ENCODE measurements around the gene RIT2.
"Not testable (repeated sequence)": the region's sequence is repeated elsewhere in the genome, so short reads cannot be mapped to it uniquely, and the experiment has no call there.

Gene RIT2

DNA sequence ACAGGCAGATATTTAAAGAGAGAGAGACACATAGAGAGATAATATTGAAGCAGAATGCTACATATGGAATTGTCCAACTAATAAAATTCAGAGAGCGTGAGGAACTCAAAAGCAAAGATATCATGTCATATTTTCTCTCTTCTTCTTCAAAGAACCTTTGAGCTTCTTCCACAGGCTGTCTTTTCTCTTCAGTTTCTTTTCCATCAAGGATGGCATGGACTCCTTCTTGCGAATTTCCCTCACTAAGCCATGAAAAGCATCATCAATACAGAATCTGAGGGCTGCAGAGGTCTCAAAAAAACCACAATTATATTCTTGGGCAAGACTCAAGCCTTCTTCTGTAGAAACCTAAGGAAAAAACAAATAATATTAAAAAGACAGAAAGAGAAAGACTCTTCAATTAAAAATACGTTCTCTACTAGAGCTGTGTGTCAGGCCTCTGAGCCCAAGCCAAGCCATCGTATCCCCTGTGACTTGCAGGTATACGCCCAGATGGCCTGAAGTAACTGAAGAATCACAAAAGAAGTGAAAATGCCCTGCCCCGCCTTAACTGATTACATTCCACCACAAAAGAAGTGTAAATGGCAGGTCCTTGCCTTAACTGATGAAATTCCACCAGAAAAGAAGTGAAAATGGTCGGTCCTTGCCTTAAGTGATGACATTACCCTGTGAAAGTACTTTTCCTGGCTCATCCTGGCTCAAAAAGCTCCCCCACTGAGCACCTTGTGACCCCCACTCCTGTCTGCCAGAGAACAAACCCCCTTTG is 371.9 kb downstream of the RIT2 start:
- no peak for DNase-seq

DNA sequence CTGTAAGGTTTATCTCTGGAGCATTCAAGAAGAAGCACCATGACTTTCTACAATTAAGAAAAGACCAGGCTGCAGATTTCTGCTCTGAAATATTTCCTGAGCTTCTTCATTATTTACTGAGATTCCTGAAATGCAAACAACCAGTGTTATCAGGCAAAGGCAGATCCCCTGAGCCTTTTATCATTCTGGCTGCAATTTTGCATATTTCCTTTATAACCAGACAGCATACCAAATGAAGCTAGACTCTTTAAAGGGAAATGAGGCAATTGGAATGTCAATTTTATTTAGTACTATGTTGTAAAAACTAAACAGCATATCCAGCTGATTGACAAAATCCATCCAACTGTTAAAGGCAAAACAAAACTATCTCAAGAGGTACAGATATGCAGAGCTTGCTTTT is 372.5 kb downstream of the RIT2 start:
- no peak for DNase-seq

DNA sequence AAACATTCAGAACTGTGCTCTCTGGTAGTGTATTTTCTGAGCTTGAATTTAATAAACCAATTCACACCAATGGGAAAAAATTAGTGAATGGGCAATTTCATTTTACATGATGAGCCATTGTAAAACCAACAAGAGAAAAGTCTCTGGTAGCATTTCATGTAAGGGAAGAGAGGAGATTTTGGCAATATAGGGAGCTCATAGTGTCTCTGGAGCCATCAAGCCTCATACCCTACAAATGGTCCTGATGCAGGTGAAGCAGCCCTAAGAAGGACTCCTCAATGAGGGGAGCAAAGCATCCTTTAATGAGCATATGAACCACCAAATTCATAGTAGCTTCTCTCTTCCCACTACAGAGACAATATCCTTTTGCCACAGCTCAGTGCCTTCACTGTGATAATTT is 373.0 kb downstream of the RIT2 start:
- no peak for DNase-seq

DNA sequence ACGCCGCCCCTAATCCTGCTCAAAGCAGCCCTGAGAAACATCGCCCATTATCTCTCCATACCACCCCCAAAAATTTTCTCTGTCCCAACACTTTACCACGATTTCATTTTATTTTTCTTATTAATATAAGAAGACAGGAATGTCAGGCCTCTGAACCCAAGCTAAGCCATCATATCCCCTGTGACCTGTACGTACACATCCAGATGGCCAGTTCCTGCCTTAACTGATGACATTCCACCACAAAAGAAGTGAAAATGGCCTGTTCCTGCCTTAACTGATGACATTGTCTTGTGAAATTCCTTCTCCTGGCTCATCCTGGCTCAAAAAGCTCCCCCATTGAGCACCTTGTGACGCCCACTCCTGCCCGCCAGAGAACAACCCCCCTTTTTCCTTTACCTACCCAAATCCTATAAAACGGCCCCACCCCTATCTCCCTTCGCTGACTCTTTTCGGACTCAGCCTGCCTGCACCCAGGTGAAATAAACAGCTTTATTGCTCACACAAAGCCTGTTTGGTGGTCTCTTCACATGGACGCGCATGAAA is 373.6 kb downstream of the RIT2 start:
- DNase-seq = not testable (repeated sequence)

DNA sequence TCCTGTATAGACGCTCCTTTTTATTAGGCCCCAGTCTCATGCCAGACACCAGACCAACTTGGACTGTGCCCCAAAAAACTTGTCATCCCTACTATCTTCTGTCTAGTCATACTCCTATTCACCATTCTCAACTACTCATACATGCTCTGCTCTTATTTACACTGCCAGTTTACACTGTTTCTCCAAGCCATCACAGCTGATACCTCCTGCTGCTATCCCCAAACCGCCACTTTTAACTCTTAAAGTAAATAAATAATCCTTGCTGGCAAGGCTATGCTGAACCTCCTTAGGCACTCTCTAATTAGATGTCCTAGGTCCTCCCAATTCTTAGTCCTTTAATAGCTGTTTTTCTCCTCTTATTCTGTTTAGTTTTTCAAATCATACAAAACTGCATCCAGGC is 374.2 kb downstream of the RIT2 start:
- DNase-seq = not testable (repeated sequence)

DNA sequence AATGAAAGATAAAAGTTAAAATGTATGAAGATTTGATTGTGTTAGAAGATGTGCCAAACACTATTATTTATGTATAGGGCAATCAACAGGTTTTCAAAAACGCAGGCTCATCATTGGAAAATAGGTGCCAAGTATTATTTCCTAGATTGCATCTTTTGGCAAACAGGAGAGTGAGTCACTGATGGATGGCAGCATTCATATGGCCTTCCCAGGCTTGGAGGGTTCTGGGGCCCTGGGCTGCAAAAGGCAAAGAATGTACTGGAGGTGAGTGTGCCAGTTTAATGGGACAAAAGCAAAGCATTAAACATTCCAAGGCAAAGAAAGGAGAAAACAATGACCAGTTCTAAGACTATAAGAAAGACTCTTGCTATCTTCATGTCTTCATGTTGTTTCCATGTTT is 379.4 kb downstream of the RIT2 start:
- DNase-seq = no peak

DNA sequence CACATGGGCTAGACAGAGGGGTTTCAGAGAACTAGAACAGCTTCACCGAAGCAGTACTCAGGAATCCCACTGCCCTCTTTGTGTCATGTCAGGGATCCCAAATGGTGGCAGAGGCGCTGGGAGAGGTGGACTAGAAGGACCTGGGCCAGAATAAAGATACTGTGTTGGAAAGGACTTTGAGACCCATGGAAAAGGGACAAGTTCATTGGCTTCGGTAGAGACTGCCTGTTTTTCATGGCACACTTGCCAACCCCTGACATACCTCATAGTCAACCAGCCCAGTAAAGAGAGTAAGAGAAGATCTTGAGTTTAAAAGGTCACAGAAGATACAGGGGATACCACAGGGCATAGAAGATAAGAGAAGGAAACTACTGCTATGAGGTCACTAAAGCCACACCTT is 381.0 kb downstream of the RIT2 start:
- DNase-seq = no peak

DNA sequence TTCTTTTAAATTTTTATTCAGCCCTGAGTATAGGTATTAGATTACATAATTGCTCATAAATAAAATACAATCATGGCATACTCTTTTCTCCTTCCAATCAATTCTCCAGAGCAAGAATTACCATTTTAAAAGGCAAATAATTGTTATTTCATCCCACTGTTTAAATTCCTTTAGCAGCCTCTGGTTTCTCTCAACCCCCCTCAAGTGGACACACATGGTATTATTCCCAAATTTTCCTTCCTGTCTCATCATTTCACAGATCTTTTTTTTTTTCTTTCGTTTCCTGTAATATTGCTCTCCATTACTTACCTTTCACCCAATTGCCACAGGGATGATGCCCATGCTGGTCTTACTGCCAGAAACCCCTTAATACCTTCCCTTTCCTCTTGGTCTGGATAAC is 385.2 kb downstream of the RIT2 start:
- DNase-seq = no peak

DNA sequence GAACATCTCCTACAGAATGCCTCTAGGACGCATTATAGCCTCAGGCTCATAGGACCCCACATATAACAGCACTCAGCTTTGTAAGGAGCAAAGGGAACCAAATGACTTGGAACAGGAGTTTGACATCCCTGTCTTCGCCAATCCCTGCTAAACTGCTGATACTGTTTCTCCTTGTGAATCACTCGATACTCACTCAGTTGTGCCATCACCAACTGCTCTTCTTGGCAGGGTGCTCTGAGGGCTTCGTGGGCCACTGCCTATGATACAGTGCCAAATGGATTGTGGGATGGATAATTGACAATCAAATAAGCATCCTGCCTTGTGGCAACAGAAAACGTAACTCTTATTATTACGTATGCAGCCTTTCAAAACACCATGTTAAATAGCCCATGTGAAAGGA is 396.3 kb downstream of the RIT2 start:
- no peak for DNase-seq

DNA sequence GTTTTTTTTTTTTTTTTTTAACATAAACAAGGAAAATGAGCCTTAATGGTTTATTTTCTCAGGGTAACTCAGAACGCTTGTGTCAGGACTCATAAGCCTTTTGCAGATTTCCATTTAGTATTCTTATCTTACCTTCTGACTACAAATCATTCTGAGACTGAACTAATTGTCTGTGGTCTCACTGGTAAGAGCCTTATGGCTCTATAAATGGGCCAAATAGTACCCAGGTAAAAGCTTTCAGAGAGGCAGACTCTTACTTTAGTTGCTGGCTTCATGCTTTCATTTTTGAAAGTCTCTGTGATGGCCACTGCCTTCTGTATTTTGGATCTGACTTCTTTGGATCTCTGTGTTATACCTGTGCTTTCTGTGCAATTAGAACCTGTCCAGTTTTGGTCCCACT is 403.4 kb downstream of the RIT2 start:
- DNase-seq = no peak

DNA sequence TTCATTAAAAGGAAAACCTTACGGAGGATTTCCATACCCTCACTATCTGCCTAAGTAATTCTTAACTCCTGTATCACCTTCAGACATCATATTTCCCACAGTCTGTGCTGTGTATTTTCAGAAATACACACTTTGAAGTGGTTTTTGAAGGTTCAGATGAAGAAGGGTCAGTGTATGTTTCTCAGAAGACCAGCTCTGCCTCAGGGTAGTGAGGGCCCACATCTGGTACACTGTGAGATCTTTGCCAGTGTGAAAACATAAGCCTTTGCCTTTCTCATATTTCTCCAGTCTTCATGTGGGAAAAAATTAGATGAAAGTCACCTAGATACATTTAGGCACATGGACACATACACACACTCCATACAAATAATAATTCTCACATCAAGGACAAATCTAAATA is 408.4 kb downstream of the RIT2 start:
- no peak for DNase-seq

DNA sequence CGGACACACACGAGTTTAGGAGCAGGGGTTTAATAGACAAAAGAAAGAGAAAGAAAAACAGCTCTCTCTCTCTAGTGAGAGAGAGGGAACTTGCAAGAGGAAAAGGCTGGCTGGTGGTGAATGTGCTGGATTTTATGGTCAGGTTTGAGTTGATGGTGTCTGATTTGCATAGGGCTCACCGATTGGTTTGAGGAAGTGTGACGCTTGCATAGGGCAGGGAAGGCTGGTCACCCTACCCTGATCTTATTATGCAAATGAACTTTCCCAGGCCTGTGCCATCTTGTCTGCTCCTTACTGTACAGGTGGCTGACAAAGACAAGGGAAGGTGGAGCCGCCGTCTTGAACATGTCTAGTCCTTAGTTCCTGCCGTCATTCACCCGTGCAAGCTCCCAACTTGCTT is 408.9 kb downstream of the RIT2 start:
- no peak for DNase-seq

DNA sequence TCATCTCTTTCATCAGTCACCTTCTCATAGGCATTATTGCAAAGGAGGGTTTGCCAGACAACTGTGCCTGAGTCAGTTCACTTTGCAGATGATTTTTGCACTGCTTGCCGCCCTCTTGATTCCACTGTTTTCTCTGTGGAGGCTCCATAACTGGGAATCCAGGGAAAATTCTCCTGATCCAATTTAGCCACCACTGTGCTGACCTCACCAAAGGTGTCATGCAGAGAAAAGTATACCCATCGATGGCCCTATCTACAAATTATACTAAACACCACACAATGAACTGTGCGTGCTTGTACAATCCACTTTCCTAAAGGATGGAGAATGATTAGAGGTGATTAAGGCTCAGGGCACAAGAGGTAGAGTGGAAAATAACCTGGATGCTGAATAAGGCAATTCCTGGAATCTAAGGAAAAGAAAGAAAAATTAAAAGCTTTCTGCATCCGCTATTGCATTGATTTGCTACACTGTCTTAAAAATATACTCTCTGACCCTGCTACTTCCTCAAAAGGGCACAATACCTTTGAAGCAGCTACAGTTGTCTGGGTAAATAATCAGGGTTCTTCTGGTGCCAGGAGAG is 409.4 kb downstream of the RIT2 start:
- no peak for DNase-seq

Data from NCI-H2107 (cell line).